Ovary (tissue), 9 donors: ENCODE measurements around the gene LGALSL. TPM values are rescaled to one million over a fixed set of nuclear protein-coding genes. Genes with fewer than 3 reads are reported as not detected.

Experiments used
- DNase-seq, 5 donors: peaks; one replicate each; pipeline ENCODE4 v3.0.0-alpha.2; 2019 to 2020
- H3K27ac ChIP-seq, 2 donors: fragments of 200-600 bp; one replicate each; pipeline versions ENCODE4 v1.5.1 to v1.8.0; 2019 to 2022
- H3K27me3 ChIP-seq: fragments of 200-600 bp; one replicate; pipeline ENCODE4 v1.8.0; 2022
- H3K36me3 ChIP-seq: fragments of 200-600 bp; sonication (generic); one replicate; pipeline ENCODE4 v1.5.1; 2019
- H3K4me1 ChIP-seq: one replicate; pipeline ENCODE4 v1.8.1; 2013; ENCODE audit warnings: mild to moderate bottlenecking, moderate library complexity; ENCODE audit not compliant: insufficient read depth
- H3K4me3 ChIP-seq: fragments of 200-600 bp; sonication (generic); one replicate; pipeline ENCODE4 v1.5.1; 2017
- H3K9me3 ChIP-seq, 2 donors: fragments of 200-600 bp in 1 of 2; sonication (generic) in 1 of 2; one replicate each; pipeline versions ENCODE4 v1.5.1 to v1.8.1; 2013 to 2019; ENCODE audit warnings: mild to moderate bottlenecking in 1 of 2, moderate library complexity in 1 of 2
- EP300 ChIP-seq: sonication (generic); formaldehyde crosslinking; IDR thresholded peaks from one replicate; pipeline ENCODE4 v1.6.1; 2017; ENCODE audit warnings: antibody characterized with exemption
- POLR2A ChIP-seq: fragments of 450-650 bp; IDR thresholded peaks from one replicate; pipeline ENCODE4 v1.6.1; 2017; ENCODE audit warnings: antibody characterized with exemption, mild to moderate bottlenecking, moderate library complexity
- WGBS, 3 donors: extraction: QIAGEN DNeasy Blood & Tissue Kit in 1 of 3; methylation state at CpG; one replicate each; pipeline versions ENCODE4 v1.1.5 to v1.1.7; 2013 to 2017; 5-methylcytosine and 5-hydroxymethylcytosine counted together
- intact Hi-C, 4 donors: fragments of 100-400 bp; cut with DNase I; formaldehyde crosslinking; loops; one replicate each; pipeline versions ENCODE4 v1.11.0 to v1.15.1; 2022 to 2023
- polyA plus RNA-seq, 2 donors: library from polyadenylated mRNA; stranded (reverse); fragments of 200-250 nt in 1 of 2; fragments of 350-450 nt in 1 of 2; fragmentation: Illumina TruSeq in 1 of 2; extraction: RNeasy Lipid Tissue Mini Kit (QIAGEN cat#74804) in 1 of 2; gene quantifications; one replicate each; pipeline ENCODE4 v1.2.3, GENCODE V29; 2013 to 2014
- total RNA-seq, 7 donors: library from RNA; depleted of rRNA in 2 of 7; stranded (reverse); fragments of >200 nt in 2 of 7; fragmentation: NEBNext Ultra II Directional in 3 of 7; extraction: Animal tissue kit (Norgen Biotek cat#: 25700) in 3 of 7; gene quantifications; one replicate each; pipeline versions ENCODE4 v1.1.0 to v1.2.4, GENCODE V29; 2016 to 2023
- TF ChIP-seq, protein P1 (sequence below), 3 donors: fragments of 450-650 bp in 2 of 3; fragments of 200-600 bp in 1 of 3; IDR thresholded peaks; one replicate each; pipeline versions ENCODE4 v1.5.1 to v1.8.0; 2016 to 2022; ENCODE audit warnings: antibody characterized with exemption in 3 of 3, mild to moderate bottlenecking in 1 of 3
- donor health status: DM: no; HTN: no; CAD: no; lungs with moderate emphysema.
- donor health status: DM: no; HTN: no; CAD: no.
- donor health status: Bipolar disorder and iron deficiency.
- donor health status: DM: yes; HTN: yes; CAD: no.
- donor health status: DM: no; HTN: no; CAD: no.
- donor health status: DM: yes; HTN: yes; CAD: no.

LGALSL gene
- total and polyA plus RNA-seq, 9 donors = 6.8 to 22.0 (median 15.5) TPM

DNA sequence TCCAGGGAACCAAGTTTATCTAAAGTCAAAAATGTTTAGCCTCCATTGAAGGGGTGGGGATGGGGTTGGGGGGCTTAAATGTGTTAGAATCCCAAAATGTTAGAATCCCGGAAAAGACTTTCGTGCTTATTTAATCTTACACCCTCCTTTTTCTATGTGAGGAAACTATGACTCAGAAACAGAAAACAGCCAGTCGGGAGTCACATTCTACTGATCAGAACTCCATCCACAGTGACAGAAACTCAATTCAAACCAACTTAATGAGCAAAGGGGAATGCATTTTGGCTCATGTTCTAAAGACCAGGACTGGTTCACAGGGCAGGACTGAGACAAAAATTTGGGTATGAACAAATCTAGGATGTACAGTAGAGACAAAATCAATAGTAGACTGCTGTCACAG lies 38.3 kb downstream of the LGALSL start:
- TF ChIP-seq, protein P1, sequence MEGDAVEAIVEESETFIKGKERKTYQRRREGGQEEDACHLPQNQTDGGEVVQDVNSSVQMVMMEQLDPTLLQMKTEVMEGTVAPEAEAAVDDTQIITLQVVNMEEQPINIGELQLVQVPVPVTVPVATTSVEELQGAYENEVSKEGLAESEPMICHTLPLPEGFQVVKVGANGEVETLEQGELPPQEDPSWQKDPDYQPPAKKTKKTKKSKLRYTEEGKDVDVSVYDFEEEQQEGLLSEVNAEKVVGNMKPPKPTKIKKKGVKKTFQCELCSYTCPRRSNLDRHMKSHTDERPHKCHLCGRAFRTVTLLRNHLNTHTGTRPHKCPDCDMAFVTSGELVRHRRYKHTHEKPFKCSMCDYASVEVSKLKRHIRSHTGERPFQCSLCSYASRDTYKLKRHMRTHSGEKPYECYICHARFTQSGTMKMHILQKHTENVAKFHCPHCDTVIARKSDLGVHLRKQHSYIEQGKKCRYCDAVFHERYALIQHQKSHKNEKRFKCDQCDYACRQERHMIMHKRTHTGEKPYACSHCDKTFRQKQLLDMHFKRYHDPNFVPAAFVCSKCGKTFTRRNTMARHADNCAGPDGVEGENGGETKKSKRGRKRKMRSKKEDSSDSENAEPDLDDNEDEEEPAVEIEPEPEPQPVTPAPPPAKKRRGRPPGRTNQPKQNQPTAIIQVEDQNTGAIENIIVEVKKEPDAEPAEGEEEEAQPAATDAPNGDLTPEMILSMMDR (IDR thresholded peaks at IDR 0.05) = no peak
- TF ChIP-seq EP300 = no peak
- TF ChIP-seq POLR2A = no peak
- WGBS, 3 donors = 82 to 88% (median 83%) methylated on average over 3 of the region's 3 CpGs
- no peaks in the 10 kb centered on the region for H3K36me3 ChIP-seq
- intact Hi-C loops = loop anchor here in 1 of 4 donors (10.0 kb wide), 1 partner anchor 437 kb away; no protein-coding TSS in a partner anchor
- DNase-seq = no peak
- no peak overlapping the region for H3K4me3 ChIP-seq
- H3K27ac ChIP-seq = no peak overlapping the region
- no peaks in the 10 kb centered on the region for H3K9me3 ChIP-seq
- H3K27me3 ChIP-seq = no peaks in the 10 kb centered on the region
- H3K4me1 ChIP-seq = no peaks in the 10 kb centered on the region

DNA sequence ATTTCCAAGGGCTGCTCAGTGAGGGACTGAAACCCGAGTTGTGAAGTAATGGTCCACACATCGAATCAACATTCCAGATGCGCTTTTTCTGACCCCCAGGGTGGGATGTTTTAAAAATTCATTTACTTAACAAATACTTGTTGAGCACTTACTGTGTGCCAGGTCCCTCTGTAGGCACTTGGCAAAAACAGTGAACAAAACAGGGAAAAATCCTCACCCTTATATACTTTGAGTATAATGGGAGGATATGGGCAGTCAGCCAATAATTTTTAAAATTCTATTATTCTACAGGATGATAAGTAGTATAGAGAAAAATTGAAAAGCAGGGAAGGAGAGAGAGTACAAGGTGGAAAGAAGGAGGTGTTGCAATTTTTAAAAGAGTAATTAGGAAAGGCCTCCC lies 38.9 kb downstream of the LGALSL start:
- Histone ChIP-seq H3K4me1 (no peaks in the 10 kb centered on the region), H3K9me3 (no peaks in the 10 kb centered on the region), H3K27ac (no peak overlapping the region), H3K36me3 (no peaks in the 10 kb centered on the region), H3K4me3 (no peak overlapping the region), H3K27me3 (no peaks in the 10 kb centered on the region)
- no peak for TF ChIP-seq EP300
- TF ChIP-seq POLR2A = no peak
- TF ChIP-seq, protein P1 (IDR thresholded peaks at IDR 0.05) = no peak
- DNase-seq = no peak
- 70 to 79% (median 74%) methylated on average over 3 of the region's 3 CpGs for WGBS, 3 donors
- intact Hi-C loops = loop anchor here in 1 of 4 donors (10.0 kb wide), 1 partner anchor 438 kb away; no protein-coding TSS in a partner anchor

DNA sequence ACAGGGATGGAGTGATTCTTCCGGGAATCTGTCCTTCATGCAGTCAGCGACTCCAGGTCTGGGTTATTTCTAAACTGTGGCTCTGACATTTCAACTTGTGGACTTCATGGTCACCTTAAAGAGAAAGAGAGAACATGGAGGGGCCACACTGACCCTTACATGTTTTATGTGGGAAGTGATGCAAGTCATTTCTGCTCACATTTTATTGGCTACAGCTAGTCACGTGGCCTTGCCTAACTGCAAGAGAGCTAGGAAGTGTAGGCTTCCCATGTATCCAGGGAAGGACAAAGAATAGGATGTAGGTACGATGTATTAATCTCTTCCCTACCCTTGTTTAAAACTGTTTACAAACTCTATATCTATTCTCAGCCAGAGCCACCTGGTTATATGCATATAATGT lies 39.8 kb downstream of the LGALSL start:
- H3K4me1 ChIP-seq = no peaks in the 10 kb centered on the region
- no peak overlapping the region for H3K4me3 ChIP-seq
- no peaks in the 10 kb centered on the region for H3K9me3 ChIP-seq
- no peak overlapping the region for H3K27ac ChIP-seq
- intact Hi-C loops = loop anchor here in 1 of 4 donors (10.0 kb wide), 1 partner anchor 439 kb away; no protein-coding TSS in a partner anchor
- no peaks in the 10 kb centered on the region for H3K36me3 ChIP-seq
- no peaks in the 10 kb centered on the region for H3K27me3 ChIP-seq
- TF ChIP-seq EP300 = no peak
- no peak for TF ChIP-seq POLR2A
- TF ChIP-seq, protein P1 (IDR thresholded peaks at IDR 0.05) = no peak
- DNase-seq = no peak
- WGBS, 3 donors = 83 to 89% (median 85%) methylated on average over 4 of the region's 4 CpGs

DNA sequence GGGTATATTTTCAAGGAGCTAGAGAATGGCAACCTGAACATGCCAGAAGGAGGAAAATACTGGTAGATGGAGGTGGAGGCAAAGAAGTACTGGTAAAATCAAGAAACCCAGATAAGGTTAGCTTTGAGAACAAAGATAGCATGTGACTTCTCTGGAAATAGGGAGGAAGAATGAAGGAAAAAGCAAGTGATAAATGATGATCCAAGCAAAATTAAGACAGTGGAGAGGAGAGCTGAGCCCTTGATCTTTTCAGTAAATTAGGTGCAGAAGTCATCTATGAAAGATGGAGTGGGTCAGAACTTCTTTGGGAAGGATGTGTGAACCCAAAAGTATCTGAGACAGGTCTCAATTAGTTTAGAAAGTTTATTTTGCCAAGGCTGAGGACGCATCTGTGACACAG lies 44.5 kb downstream of the LGALSL start:
- H3K9me3 ChIP-seq = no peaks in the 10 kb centered on the region
- no peaks in the 10 kb centered on the region for H3K27me3 ChIP-seq
- no peak for DNase-seq
- H3K36me3 ChIP-seq = no peaks in the 10 kb centered on the region
- TF ChIP-seq POLR2A (no peak), EP300 (no peak)
- TF ChIP-seq, protein P1 (IDR thresholded peaks at IDR 0.05) = no peak
- H3K27ac ChIP-seq = no peak overlapping the region
- no peaks in the 10 kb centered on the region for H3K4me1 ChIP-seq
- no peak overlapping the region for H3K4me3 ChIP-seq
- intact Hi-C loops = loop anchor here in 1 of 4 donors (10.0 kb wide), 1 partner anchor 444 kb away; no protein-coding TSS in a partner anchor
- WGBS, 3 donors = 84 to 91% (median 89%) methylated on average over 1 of the region's 1 CpG
